DOHH2 (cell line): Measurements from ENCODE around the gene CDX1.

Source experiments
- H3F3A ChIP-seq: fragments of 200-600 bp; sonication (generic), shearing (Covaris generic); 2 replicates; pipeline ENCODE4 v1.6.0; 2016; ENCODE audit warnings: antibody characterized with exemption, mild to moderate bottlenecking; ENCODE audit not compliant: control insufficient read depth, insufficient read depth
- H3K27ac ChIP-seq: fragments of 200-600 bp; sonication (generic); 2 replicates; pipeline ENCODE4 v1.5.1; 2014; ENCODE audit warnings: low read depth, mild to moderate bottlenecking, low read length, moderate library complexity
- H3K27me3 ChIP-seq: fragments of 200-600 bp; sonication (generic); 2 replicates; pipeline ENCODE4 v1.6.1; 2014; ENCODE audit warnings: mild to moderate bottlenecking, low read length, mixed read lengths; ENCODE audit not compliant: control insufficient read depth
- H3K36me3 ChIP-seq: fragments of 200-600 bp; sonication (generic); 2 replicates; pipeline ENCODE4 v1.6.1; 2014; ENCODE audit warnings: mild to moderate bottlenecking, low read length, moderate library complexity, mixed read lengths; ENCODE audit not compliant: control insufficient read depth
- H3K4me1 ChIP-seq: fragments of 200-600 bp; sonication (generic); 2 replicates; pipeline ENCODE4 v1.6.1; 2014; ENCODE audit warnings: mild to moderate bottlenecking, low read length, mixed read lengths; ENCODE audit not compliant: control insufficient read depth
- H3K4me2 ChIP-seq: fragments of 200-600 bp; sonication (generic); 2 replicates; pipeline ENCODE4 v1.6.0; 2014; ENCODE audit warnings: mild to moderate bottlenecking, low read length, moderate library complexity
- H3K4me3 ChIP-seq: fragments of 200-600 bp; sonication (generic); 2 replicates; pipeline ENCODE4 v1.5.1; 2014; ENCODE audit warnings: mild to moderate bottlenecking, low read length, mixed read lengths
- H3K79me2 ChIP-seq: fragments of 200-600 bp; sonication (generic); 2 replicates; pipeline ENCODE4 v1.6.1; 2014; ENCODE audit warnings: mild to moderate bottlenecking, low read length, mixed read lengths; ENCODE audit not compliant: control insufficient read depth
- H3K9me2 ChIP-seq: fragments of 200-600 bp; sonication (generic); replicated peaks from 2 replicates; pipeline ENCODE4 v1.6.1; 2014; ENCODE audit warnings: mild to moderate bottlenecking, low read length, mixed read lengths; ENCODE audit not compliant: control insufficient read depth
- H3K9me3 ChIP-seq: fragments of 200-600 bp; sonication (generic); 2 replicates; pipeline ENCODE4 v1.6.1; 2014; ENCODE audit warnings: antibody characterized with exemption, low read length, mixed read lengths; ENCODE audit not compliant: control insufficient read depth, insufficient read depth
- H4K20me1 ChIP-seq: fragments of 200-600 bp; sonication (generic); 2 replicates; pipeline ENCODE4 v1.6.0; 2014; ENCODE audit warnings: low read depth, mild to moderate bottlenecking, antibody characterized with exemption, low read length, moderate library complexity; ENCODE audit not compliant: control insufficient read depth, insufficient read depth
- CTCF ChIP-seq: fragments of 200-600 bp; sonication (generic); IDR thresholded peaks from one replicate; pipeline ENCODE4 v1.5.1; 2014; ENCODE audit warnings: antibody characterized with exemption, mild to moderate bottlenecking, low read depth, low read length; ENCODE audit not compliant: poor library complexity, severe bottlenecking
- EZH2phosphoT487 ChIP-seq: fragments of 200-600 bp; sonication (generic); IDR thresholded peaks from 2 replicates; pipeline ENCODE4 v1.6.1; 2017; ENCODE audit warnings: borderline replicate concordance, mild to moderate bottlenecking, antibody characterized with exemption, low read length, moderate library complexity, mixed read lengths

CDX1 gene

GRCh38 chr5:150172145-150172544, 5.6 kb downstream of the CDX1 start:
- H3F3A ChIP-seq: no peaks in the 10 kb centered on the region
- H3K27me3 ChIP-seq: 0 out of 2 replicates have a peak, but pooled peaks cover 4% of the 10 kb centered on the region
- H3K9me2 ChIP-seq: no peaks in the 10 kb centered on the region
- H3K4me2 ChIP-seq: no peak overlapping the region
- TF ChIP-seq CTCF (no peak), EZH2phosphoT487 (no peak)
- no peaks in the 10 kb centered on the region for H3K9me3 ChIP-seq
- H3K4me3 ChIP-seq: no peak overlapping the region
- no peaks in the 10 kb centered on the region; the same call in 1 of the 2 replicates for H4K20me1 ChIP-seq
- H3K4me1 ChIP-seq: no peaks in the 10 kb centered on the region
- H3K79me2 ChIP-seq: no peaks in the 10 kb centered on the region
- H3K36me3 ChIP-seq: no peaks in the 10 kb centered on the region
- no peak overlapping the region for H3K27ac ChIP-seq

- Histone ChIP-seq H3K36me3 (no peaks in the 10 kb centered on the region), H3K27me3 (0 out of 2 replicates have a peak, but pooled peaks cover 4% of the 10 kb centered on the region), H4K20me1 (no peaks in the 10 kb centered on the region; the same call in 1 of the 2 replicates), H3K79me2 (no peaks in the 10 kb centered on the region), H3K9me2 (no peaks in the 10 kb centered on the region), H3K4me2 (no peak overlapping the region), H3K9me3 (no peaks in the 10 kb centered on the region), H3K27ac (no peak overlapping the region), H3F3A (no peaks in the 10 kb centered on the region), H3K4me3 (no peak overlapping the region), H3K4me1 (no peaks in the 10 kb centered on the region)
- TF ChIP-seq EZH2phosphoT487 (no peak), CTCF (no peak)
Measured at GRCh38 chr5:150172556-150172955, 6.0 kb downstream of the CDX1 start.

- H3K9me2 ChIP-seq: no peaks in the 10 kb centered on the region
- H3K27me3 ChIP-seq: 0 out of 2 replicates have a peak, but pooled peaks cover 4% of the 10 kb centered on the region
- no peak overlapping the region for H3K27ac ChIP-seq
- H3K4me1 ChIP-seq: no peaks in the 10 kb centered on the region
- no peak for TF ChIP-seq EZH2phosphoT487
- TF ChIP-seq CTCF: no peak
- no peaks in the 10 kb centered on the region for H3K79me2 ChIP-seq
- H3K4me3 ChIP-seq: no peak overlapping the region
- no peaks in the 10 kb centered on the region for H3K9me3 ChIP-seq
- no peaks in the 10 kb centered on the region for H3F3A ChIP-seq
- H3K36me3 ChIP-seq: no peaks in the 10 kb centered on the region
- H3K4me2 ChIP-seq: no peak overlapping the region
- no peaks in the 10 kb centered on the region; the same call in 1 of the 2 replicates for H4K20me1 ChIP-seq
Measured at GRCh38 chr5:150173161-150173560, 6.6 kb downstream of the CDX1 start.

- Histone ChIP-seq H3F3A (no peaks in the 10 kb centered on the region), H4K20me1 (no peaks in the 10 kb centered on the region; the same call in 1 of the 2 replicates), H3K4me2 (no peak overlapping the region), H3K27ac (no peak overlapping the region), H3K79me2 (no peaks in the 10 kb centered on the region), H3K9me2 (no peaks in the 10 kb centered on the region), H3K27me3 (0 out of 2 replicates have a peak, but pooled peaks cover 4% of the 10 kb centered on the region), H3K9me3 (no peaks in the 10 kb centered on the region), H3K4me1 (no peaks in the 10 kb centered on the region), H3K4me3 (no peak overlapping the region), H3K36me3 (no peaks in the 10 kb centered on the region)
- no peak for TF ChIP-seq CTCF
- TF ChIP-seq EZH2phosphoT487: no peak
Measured at GRCh38 chr5:150174285-150174684, 7.7 kb downstream of the CDX1 start.
